SK-N-MC (cell line): ENCODE measurements around the gene ADK.

Experiments
- DNase-seq: peaks from one replicate; pipeline ENCODE4 v3.0.0-alpha.2; 2011; ENCODE audit warnings: low read depth, low spot score
- H3K27ac ChIP-seq: fragments of 200-600 bp; sonication (generic); 2 replicates; pipeline ENCODE4 v1.5.1; 2016; ENCODE audit warnings: mixed run types
- H3K36me3 ChIP-seq: fragments of 200-600 bp; sonication (generic); 2 replicates; pipeline ENCODE4 v1.6.1; 2017; ENCODE audit warnings: antibody characterized with exemption, low read length, mixed read lengths; ENCODE audit not compliant: insufficient read depth
- H3K4me3 ChIP-seq: fragments of 200-600 bp; sonication (generic); 2 replicates; pipeline ENCODE4 v1.5.1; 2016
- H3K9ac ChIP-seq: fragments of 200-600 bp; sonication (generic); 2 replicates; pipeline ENCODE4 v1.8.0; 2017; ENCODE audit warnings: mixed run types, mixed read lengths; ENCODE audit not compliant: insufficient read length
- H3K9me3 ChIP-seq: fragments of 200-600 bp; sonication (generic); 2 replicates; pipeline ENCODE4 v1.6.1; 2017; ENCODE audit warnings: low read depth, mild to moderate bottlenecking, antibody characterized with exemption, low read length, moderate library complexity, mixed read lengths
- EZH2 ChIP-seq: fragments of 200-600 bp; sonication (generic); IDR thresholded peaks from one replicate; pipeline ENCODE4 v1.6.1; 2017; ENCODE audit warnings: antibody characterized with exemption
- FOXP2 ChIP-seq: optimal IDR thresholded peaks from 2 replicates; pipeline ENCODE3; 2011; ENCODE audit warnings: mild to moderate bottlenecking, moderate library complexity; ENCODE audit not compliant: insufficient read depth; ENCODE audit errors: extremely low read length, control extremely low read depth
- POLR2AphosphoS5 ChIP-seq: IDR thresholded peaks from 2 replicates; pipeline ENCODE4 v1.6.1; 2012; ENCODE audit warnings: mild to moderate bottlenecking, low read depth, low read length, borderline replicate concordance

Gene ADK

DNA sequence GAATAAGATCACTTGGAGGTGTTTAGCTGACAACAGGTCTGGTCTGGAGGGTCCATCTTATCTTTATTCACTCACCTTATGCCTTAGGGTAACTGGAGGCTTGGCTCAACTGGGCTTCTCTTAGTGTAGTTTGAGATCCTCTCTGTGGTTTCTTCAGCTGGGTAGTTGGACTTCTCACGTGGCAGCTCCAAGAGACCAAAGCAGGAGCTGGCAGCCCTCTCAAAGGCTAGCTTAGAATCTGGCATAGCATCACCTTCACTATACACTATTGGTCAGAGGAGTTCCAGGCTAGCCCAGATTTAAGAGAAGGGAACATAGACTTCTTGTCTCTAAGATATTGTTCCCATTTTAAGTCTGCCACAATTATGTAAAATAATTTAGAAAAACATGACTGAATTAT, 16.4 kb downstream of the ADK start:
- TF ChIP-seq EZH2 (no peak), POLR2AphosphoS5 (no peak), FOXP2 (no peak)
- no peak overlapping the region for H3K9ac ChIP-seq
- no peaks in the 10 kb centered on the region for H3K9me3 ChIP-seq
- no peaks in the 10 kb centered on the region for H3K36me3 ChIP-seq
- no peak for DNase-seq
- H3K27ac ChIP-seq: no peak overlapping the region
- H3K4me3 ChIP-seq: no peak overlapping the region

DNA sequence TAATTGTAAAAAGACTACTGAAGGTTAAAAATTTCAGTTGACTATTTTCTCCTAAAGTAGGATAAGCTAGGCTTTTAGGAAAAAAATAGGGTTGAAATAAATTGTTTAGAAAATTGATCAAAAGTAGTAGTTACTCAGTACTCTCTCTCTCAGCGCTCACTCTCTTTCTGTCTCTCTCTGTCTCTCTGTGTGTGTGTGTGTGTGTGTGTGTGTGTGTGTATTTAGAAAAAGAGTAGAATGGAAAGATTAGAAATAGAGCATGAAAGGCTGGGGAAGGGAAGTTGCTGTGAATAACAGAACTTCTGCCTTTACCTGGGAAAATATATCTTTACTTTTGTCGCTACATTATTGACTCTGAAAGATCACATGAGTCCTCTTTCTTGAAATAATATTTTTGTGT, 20.6 kb downstream of the ADK start:
- Histone ChIP-seq H3K36me3 (no peaks in the 10 kb centered on the region), H3K27ac (no peak overlapping the region), H3K9ac (no peak overlapping the region), H3K4me3 (no peak overlapping the region), H3K9me3 (no peaks in the 10 kb centered on the region)
- DNase-seq: no peak
- no peak for TF ChIP-seq EZH2
- no peak for TF ChIP-seq FOXP2
- no peak for TF ChIP-seq POLR2AphosphoS5

DNA sequence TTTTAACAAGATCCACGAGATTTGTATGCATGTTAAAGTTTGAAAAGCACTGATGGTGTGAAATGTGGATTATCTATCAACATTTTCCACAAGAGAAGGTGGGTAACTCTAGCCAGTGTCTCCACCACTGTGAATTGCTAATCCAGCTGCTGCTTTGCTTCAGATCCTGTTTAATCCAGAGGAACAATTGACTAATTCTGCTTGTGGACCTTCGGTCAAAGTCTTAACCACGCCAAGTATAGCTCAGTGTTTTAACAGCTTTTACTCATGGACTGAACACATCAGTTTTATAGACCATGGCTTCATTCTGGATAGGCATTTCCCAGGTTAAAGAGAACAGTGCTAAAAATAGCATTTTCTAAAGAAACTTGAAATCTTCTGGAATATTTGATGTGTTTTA, 23.5 kb downstream of the ADK start:
- TF ChIP-seq EZH2: no peak
- no peak for TF ChIP-seq FOXP2
- H3K9ac ChIP-seq: no peak overlapping the region
- H3K9me3 ChIP-seq: no peaks in the 10 kb centered on the region
- H3K36me3 ChIP-seq: no peaks in the 10 kb centered on the region
- H3K27ac ChIP-seq: no peak overlapping the region
- DNase-seq: no peak
- no peak overlapping the region for H3K4me3 ChIP-seq

DNA sequence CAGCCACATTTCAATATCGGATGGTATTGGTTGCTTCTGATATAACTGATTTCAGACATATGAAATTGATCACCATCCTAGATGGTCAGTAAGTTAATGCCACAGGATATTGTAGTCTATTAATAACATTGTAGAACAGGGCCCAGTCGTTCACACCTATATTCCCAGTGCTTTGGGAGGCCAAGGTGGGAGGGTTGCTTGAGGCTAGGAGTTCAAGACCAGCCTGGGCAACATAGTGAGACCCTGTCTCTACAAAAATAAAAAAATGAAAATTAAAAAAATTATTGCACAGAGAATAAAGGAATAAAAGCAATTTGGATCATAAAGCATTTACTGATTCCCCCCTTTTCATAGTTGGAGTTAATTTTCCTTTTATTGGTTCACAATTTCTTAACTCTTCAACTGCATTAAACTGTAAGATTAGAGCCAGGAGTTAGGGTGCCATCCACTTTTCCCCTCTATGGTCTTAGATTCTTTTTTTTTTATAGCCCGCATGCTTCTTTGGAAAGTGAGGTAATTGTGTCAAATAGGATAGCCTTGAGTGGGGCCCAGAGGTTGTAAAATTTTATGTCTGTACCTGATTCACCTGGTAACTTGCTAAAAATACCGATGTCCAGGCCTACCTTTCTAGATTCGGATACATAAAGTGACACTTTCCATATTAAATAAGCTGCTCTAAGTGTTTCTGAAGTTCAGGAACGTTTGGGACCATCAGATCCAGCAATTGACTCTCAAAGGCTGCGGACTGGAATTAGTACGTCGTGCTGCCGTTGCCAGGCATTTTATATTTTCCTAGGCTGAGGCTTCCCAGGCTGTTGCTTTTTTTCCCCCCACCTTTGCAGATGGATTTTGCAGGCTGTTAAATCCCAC, 24.7 kb downstream of the ADK start:
- peak overlapping the region; percentile 86 for H3K4me3 ChIP-seq
- H3K27ac ChIP-seq: peak overlapping the region; percentile 67; the same call in 1 of the 2 replicates
- no peak for TF ChIP-seq EZH2
- TF ChIP-seq FOXP2: no peak
- TF ChIP-seq POLR2AphosphoS5: no peak
- peak overlapping the region; percentile 77 for H3K9ac ChIP-seq
- no peaks in the 10 kb centered on the region for H3K36me3 ChIP-seq
- no peaks in the 10 kb centered on the region for H3K9me3 ChIP-seq
- DNase-seq: no peak

DNA sequence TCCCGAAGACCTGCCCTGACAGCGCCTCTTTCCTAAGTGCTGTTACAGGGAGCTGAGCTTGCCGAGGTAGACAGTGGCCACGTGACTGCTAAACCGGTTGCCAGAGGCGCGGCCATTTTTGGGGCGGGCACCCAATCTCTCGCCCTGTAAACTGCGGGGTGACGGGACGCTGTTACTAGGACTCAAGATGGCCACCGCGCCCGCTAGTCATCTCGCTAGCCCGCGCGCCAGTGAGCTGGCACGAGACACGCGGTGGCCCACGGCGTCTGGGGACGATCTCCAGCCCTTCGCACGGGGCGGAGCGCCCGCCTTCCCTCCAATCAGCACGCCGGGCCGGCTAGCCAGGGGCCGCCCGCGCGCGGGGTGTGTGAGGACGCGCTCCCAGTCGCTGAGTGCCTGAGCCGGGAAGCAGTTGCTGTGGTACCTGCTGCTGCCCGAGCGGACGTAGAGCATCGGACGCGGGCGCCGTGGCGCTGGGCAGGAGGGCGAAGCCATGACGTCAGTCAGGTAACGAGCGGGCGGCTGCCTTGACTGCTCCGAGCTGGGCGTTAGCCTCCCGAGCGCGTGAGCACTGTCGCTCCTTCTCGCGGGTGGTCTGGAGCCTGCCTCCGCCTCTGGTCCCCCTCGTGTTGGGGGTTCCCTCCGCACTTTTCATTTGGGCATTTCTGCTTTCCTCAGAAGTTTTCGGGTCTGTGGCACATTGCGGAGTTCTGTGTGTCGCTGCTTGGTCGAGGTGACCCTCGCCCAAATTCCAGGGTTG, 25.5 kb downstream of the ADK start:
- no peaks in the 10 kb centered on the region for H3K36me3 ChIP-seq
- peak; percentile 50 for DNase-seq
- peak overlapping the region; percentile 77 for H3K9ac ChIP-seq
- H3K9me3 ChIP-seq: no peaks in the 10 kb centered on the region
- TF ChIP-seq FOXP2 (peak; percentile 49), POLR2AphosphoS5 (peak; percentile 63; the same call in 1 of the 2 replicates), EZH2 (no peak)
- H3K27ac ChIP-seq: peak overlapping the region; percentile 67; the same call in 1 of the 2 replicates
- H3K4me3 ChIP-seq: peak overlapping the region; percentile 86

DNA sequence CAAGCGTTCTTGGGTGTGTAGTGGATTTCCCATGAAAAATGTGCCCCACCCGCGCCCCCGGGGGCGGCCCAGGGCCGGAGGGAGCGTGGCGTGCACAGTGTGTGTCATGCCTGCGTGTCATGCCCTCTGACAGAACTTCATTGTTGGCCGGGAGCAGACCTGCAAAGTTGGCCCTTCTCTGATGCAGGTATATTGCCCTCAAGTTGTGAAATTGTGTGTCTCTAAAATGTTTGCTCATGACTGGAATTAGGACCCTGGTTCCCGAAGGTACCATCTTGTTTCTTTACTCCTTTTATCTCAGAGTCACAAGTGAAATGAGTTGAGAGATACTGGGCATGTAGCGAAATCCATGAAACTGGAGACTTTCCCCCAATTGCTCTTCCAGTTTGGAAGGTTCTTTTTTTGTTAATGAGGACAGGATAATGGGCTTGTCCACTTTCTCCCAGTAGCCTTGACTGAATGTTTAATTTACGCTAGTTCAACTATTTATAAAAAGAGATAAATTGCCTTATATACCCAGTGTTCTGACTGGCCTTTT, 26.2 kb downstream of the ADK start:
- peak overlapping the region; percentile 77 for H3K9ac ChIP-seq
- DNase-seq: no peak
- no peaks in the 10 kb centered on the region for H3K9me3 ChIP-seq
- peak overlapping the region; percentile 86 for H3K4me3 ChIP-seq
- TF ChIP-seq POLR2AphosphoS5 (no peak), FOXP2 (no peak), EZH2 (no peak)
- no peaks in the 10 kb centered on the region for H3K36me3 ChIP-seq
- peak overlapping the region; percentile 13; the same call in 1 of the 2 replicates for H3K27ac ChIP-seq

DNA sequence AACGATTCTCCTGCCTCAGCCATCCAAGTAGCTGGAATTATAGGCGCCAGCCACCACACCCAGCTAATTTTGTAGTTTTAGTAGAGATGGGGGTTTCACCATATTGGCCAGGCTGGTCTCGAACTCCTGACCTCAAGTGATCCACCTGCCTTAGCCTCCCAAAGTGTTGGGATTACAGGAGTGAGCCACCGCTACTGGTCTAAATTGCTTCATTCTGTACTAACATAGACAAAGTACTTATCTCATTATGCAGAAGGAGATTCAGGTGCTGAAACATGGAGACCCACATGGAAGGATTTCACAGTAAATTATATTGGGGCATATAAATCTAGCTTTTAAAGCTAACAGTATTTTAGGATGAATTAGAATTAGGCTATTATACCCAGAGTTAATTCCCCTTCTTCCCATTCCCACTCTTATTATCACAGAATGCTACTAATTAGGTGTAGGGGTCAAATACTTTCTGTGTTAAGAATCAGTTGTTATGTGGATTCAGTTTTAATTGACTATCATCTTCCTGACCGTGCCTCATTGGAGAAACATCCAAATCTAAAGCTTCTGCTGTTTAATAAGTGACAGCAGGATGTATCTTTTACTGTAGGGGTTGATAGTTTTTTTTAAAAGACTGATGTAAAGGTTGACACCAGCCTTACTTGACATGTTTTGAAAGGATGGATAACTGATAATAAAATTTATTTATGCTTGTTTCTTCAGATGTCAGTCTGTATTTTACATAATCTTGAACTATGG, 27.2 kb downstream of the ADK start:
- Histone ChIP-seq H3K9me3 (no peaks in the 10 kb centered on the region), H3K36me3 (no peaks in the 10 kb centered on the region), H3K27ac (no peak overlapping the region), H3K4me3 (no peak overlapping the region), H3K9ac (no peak overlapping the region)
- TF ChIP-seq POLR2AphosphoS5 (no peak), EZH2 (no peak), FOXP2 (no peak)
- DNase-seq: no peak
